Fibroblast of lung (primary cell): Measurements from ENCODE around the gene LSMEM2. TPM values are rescaled to one million over a fixed set of nuclear protein-coding genes. Genes with fewer than 3 reads are reported as not detected.

ENCODE experiments used
- DNase-seq, 2 donors: peaks; one replicate each; pipeline versions ENCODE4 v3.0.0 to v3.0.0-alpha.2; 2010; ENCODE audit warnings: low read depth in 2 of 2
- H2AFZ ChIP-seq: 2 replicates; pipeline ENCODE4 v1.5.1; 2012; ENCODE audit warnings: low read length, control low read depth, inconsistent platforms
- H3K27ac ChIP-seq: 2 replicates; pipeline ENCODE4 v1.5.1; 2011; ENCODE audit warnings: low read length, control low read depth; ENCODE audit not compliant: insufficient read depth
- H3K27me3 ChIP-seq: 2 replicates; pipeline ENCODE4 v1.5.1; 2011; ENCODE audit warnings: mild to moderate bottlenecking, low read length; ENCODE audit not compliant: control insufficient read depth, insufficient read depth
- H3K36me3 ChIP-seq: 2 replicates; pipeline ENCODE4 v1.5.1; 2011; ENCODE audit warnings: low read length; ENCODE audit not compliant: control insufficient read depth, insufficient read depth
- H3K4me1 ChIP-seq: 2 replicates; pipeline ENCODE4 v1.5.1; 2011; ENCODE audit warnings: low read length; ENCODE audit not compliant: control insufficient read depth, insufficient read depth; ENCODE audit errors: extremely low read depth
- H3K4me2 ChIP-seq: 2 replicates; pipeline ENCODE4 v1.5.1; 2011; ENCODE audit warnings: low read length, control low read depth; ENCODE audit not compliant: insufficient read depth; ENCODE audit errors: extremely low read depth
- H3K4me3 ChIP-seq, 4 experiments: fragments of 200-600 bp in 1 of 4; sonication (generic) in 1 of 4; replicated peaks in 1 of 4; 2 replicates each; pipeline ENCODE4 v1.5.1; 2011 to 2016; ENCODE audit warnings: low read length in 4 of 4, low read depth in 3 of 4, mild to moderate bottlenecking in 3 of 4, control low read depth in 2 of 4, inconsistent platforms in 1 of 4, mixed read lengths in 1 of 4; ENCODE audit not compliant: insufficient read depth in 1 of 4; ENCODE audit errors: control extremely low read depth in 1 of 4
- H3K79me2 ChIP-seq: 2 replicates; pipeline ENCODE4 v1.5.1; 2012; ENCODE audit warnings: mild to moderate bottlenecking, low read length, inconsistent platforms; ENCODE audit not compliant: control insufficient read depth, insufficient read depth
- H3K9ac ChIP-seq: 2 replicates; pipeline ENCODE4 v1.5.1; 2011; ENCODE audit warnings: mild to moderate bottlenecking, low read length, control low read depth; ENCODE audit not compliant: insufficient read depth
- H3K9me3 ChIP-seq: 2 replicates; pipeline ENCODE4 v1.5.1; 2012; ENCODE audit warnings: low read depth, low read length; ENCODE audit not compliant: control insufficient read depth, insufficient read depth
- H4K20me1 ChIP-seq: 2 replicates; pipeline ENCODE4 v1.5.1; 2011; ENCODE audit warnings: low read length; ENCODE audit not compliant: control insufficient read depth, insufficient read depth; ENCODE audit errors: extremely low read depth
- EZH2 ChIP-seq: IDR thresholded peaks from 2 replicates; pipeline ENCODE4 v1.5.1; 2012; ENCODE audit warnings: low read length, control low read depth, mild to moderate bottlenecking; ENCODE audit errors: missing control alignments
- polyA plus RNA-seq, 2 donors: library from polyadenylated mRNA; depleted of rRNA in 1 of 2; stranded (reverse) in 1 of 2; unstranded in 1 of 2; fragments of >200 nt; gene quantifications; 2 replicates each; pipeline ENCODE4 v1.2.1, GENCODE V29; 2011 to 2012; ENCODE audit warnings: missing spikeins in 1 of 2
- total RNA-seq: library from RNA; depleted of rRNA; stranded (reverse); fragments of >200 nt; gene quantifications from 2 replicates; pipeline ENCODE4 v1.2.1, GENCODE V29; 2014
- TF ChIP-seq, protein P1 (sequence below), 2 donors: IDR thresholded peaks in 1 of 2; conservative IDR thresholded peaks in 1 of 2; 1 replicate in 1 of 2; 2 replicates in 1 of 2; pipeline ENCODE4 v1.5.1; 2011 to 2012; ENCODE audit warnings: low read length in 2 of 2, control low read depth in 1 of 2, inconsistent platforms in 1 of 2, low read depth in 1 of 2, mild to moderate bottlenecking in 1 of 2

Gene LSMEM2
- total and polyA plus RNA-seq, 2 donors (not counting 1 experiment from before 2014, with no cell fraction given), result not detected

DNA sequence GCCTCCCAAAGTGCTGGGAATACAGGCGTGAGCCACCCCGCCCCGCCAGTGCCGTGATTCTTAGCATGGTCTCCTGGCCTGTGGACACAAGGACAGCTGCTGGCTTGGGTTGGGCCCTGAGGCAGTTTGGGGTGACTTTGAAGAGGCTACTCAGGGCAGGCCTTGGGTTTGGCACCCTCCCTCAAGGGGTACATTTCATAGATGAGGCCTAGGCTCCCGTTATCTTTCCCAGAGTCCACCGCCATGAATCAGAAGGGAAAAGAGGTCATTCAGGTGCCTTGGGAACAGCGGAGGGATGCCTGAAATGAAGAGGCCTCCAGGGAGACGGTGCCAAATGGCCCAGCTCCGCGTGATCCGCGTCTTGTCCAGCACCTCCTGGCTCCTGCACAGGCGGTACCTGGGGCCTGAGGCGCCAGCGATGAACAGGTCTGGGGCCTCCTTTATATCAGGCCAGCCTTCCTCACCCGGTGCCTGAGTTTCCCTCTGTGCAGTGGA, 33.6 kb upstream of the LSMEM2 start:
- Histone ChIP-seq H3K4me1 (peaks cover 57% of the 10 kb centered on the region), H3K4me2 (peak overlapping the region; percentile 85), H3K27me3 (no peaks in the 10 kb centered on the region), H3K36me3 (peaks cover 5% of the 10 kb centered on the region), H3K9me3 (no peaks in the 10 kb centered on the region), H3K4me3 (peak overlapping the region in 2 of 4 experiments; percentile 37 to 52), H3K9ac (no peak overlapping the region), H3K27ac (peak overlapping the region; percentile 75), H2AFZ (no peak overlapping the region), H4K20me1 (no peaks in the 10 kb centered on the region), H3K79me2 (peaks cover 95% of the 10 kb centered on the region)
- TF ChIP-seq, protein P1, sequence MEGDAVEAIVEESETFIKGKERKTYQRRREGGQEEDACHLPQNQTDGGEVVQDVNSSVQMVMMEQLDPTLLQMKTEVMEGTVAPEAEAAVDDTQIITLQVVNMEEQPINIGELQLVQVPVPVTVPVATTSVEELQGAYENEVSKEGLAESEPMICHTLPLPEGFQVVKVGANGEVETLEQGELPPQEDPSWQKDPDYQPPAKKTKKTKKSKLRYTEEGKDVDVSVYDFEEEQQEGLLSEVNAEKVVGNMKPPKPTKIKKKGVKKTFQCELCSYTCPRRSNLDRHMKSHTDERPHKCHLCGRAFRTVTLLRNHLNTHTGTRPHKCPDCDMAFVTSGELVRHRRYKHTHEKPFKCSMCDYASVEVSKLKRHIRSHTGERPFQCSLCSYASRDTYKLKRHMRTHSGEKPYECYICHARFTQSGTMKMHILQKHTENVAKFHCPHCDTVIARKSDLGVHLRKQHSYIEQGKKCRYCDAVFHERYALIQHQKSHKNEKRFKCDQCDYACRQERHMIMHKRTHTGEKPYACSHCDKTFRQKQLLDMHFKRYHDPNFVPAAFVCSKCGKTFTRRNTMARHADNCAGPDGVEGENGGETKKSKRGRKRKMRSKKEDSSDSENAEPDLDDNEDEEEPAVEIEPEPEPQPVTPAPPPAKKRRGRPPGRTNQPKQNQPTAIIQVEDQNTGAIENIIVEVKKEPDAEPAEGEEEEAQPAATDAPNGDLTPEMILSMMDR (conservative IDR thresholded peaks at IDR 0.05 in 1 of 2, IDR thresholded peaks at IDR 0.05 in 1 of 2; ENCODE audit: low read depth in 1 of 2, low read length in 2 of 2), result no peak
- no peak for TF ChIP-seq EZH2
- peak in 1 of 2 donors; percentile 42 for DNase-seq

DNA sequence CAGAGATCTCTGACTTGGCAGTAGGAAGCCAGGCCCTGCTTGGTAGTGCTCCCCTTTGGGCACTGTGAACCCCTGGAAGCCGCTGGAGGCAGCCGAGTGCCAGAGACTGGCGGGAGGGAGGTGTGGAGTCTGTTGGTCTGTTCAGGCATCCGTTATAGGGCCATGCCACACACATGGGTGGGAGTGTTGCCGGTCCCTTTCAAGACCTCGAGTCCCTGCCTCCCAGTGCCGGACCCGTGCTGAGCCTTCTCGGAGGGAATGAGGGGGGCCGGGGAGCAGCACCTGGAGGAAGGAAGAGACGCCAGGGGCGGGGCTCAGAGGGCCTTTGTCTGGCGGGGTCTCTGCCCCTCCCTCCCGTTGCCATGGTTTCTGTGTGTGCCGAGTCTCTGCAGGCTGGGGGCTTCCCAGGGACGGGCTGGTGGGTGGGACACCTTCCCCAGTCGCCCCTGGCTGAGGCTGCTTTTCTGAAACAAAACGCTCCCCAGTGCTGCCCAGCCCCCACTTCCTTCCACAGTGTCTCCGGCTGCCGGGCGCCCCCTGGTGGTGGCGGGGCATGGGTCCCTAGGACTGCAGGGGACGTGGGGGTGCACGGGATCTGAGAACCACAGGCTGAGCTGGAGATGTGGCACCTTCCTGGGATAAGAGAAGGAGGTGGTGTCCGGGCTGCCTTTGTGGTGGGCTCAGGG, 32.9 kb upstream of the LSMEM2 start:
- peaks cover 95% of the 10 kb centered on the region for H3K79me2 ChIP-seq
- H3K4me1 ChIP-seq, result peaks cover 57% of the 10 kb centered on the region
- H4K20me1 ChIP-seq, result no peaks in the 10 kb centered on the region
- DNase-seq, result peak; percentile 34 to 83
- peak overlapping the region; percentile 55 for H3K9ac ChIP-seq
- peak overlapping the region; percentile 85 for H3K4me2 ChIP-seq
- H2AFZ ChIP-seq, result no peak overlapping the region
- no peaks in the 10 kb centered on the region for H3K9me3 ChIP-seq
- H3K4me3 ChIP-seq, result peak overlapping the region; percentile 9 to 52 (median 36)
- no peaks in the 10 kb centered on the region for H3K27me3 ChIP-seq
- H3K36me3 ChIP-seq, result peaks cover 4% of the 10 kb centered on the region
- peak overlapping the region; percentile 75 for H3K27ac ChIP-seq
- TF ChIP-seq, protein P1 (conservative IDR thresholded peaks at IDR 0.05 in 1 of 2, IDR thresholded peaks at IDR 0.05 in 1 of 2; ENCODE audit: low read depth in 1 of 2, low read length in 2 of 2), result peak; percentile 94 to 98
- no peak for TF ChIP-seq EZH2

DNA sequence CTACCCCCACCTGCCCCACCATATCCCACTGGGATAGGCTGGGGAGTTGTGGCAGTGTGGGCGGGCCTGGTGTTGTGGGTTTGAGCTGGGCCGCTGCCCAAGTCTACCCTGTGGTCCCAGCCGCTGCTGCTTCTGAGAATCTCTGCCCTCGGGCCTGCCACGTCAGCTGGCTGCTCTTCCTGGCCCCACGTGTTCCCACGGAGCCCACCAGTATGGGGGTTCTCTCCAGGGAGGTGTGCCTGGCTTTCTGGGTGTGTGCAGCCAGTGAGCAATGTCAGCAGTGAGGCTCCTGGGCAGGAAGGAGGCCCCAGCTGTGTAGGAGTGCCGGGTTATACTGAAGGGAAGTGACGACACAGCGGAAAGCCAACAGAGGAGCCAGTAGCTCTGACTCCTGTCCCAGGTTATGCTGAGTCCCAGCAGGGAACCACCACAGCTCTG, 32.4 kb upstream of the LSMEM2 start:
- Histone ChIP-seq H3K36me3 (peaks cover 4% of the 10 kb centered on the region), H3K9me3 (no peaks in the 10 kb centered on the region), H3K9ac (no peak overlapping the region), H3K27me3 (no peaks in the 10 kb centered on the region), H3K4me2 (peak overlapping the region; percentile 73), H3K4me3 (peak overlapping the region in 1 of 4 experiments; percentile 52), H3K4me1 (peaks cover 55% of the 10 kb centered on the region), H2AFZ (no peak overlapping the region), H4K20me1 (no peaks in the 10 kb centered on the region), H3K27ac (peak overlapping the region; percentile 75), H3K79me2 (peaks cover 95% of the 10 kb centered on the region)
- TF ChIP-seq, protein P1 (conservative IDR thresholded peaks at IDR 0.05 in 1 of 2, IDR thresholded peaks at IDR 0.05 in 1 of 2; ENCODE audit: low read depth in 1 of 2, low read length in 2 of 2), result no peak
- peak; percentile 76 to 97 for DNase-seq
